Stimulated activated effector memory CD8-positive, alpha-beta T cell treated with anti-CD3 and anti-CD28 coated beads, Interleukin-12 subunit alpha, Interleukin-12 subunit beta, amount 100 ng/mL, for 72 hours (primary cell): ENCODE measurements around the gene SHKBP1.

ENCODE experiments used
- ATAC-seq: fragments of 150-1000 bp; cut with Tn5 transposase; 2 replicates; pipeline ENCODE4 v1.10.0; 2021
- DNase-seq, 2 donors: peaks; one replicate each; pipeline ENCODE4 v3.0.0; 2021 to 2022; ENCODE audit warnings: low spot score in 2 of 2
- H3K27ac Mint-ChIP-seq: one replicate; pipeline ENCODE4 v1.8.0; 2022; ENCODE audit warnings: mild to moderate bottlenecking, mixed read lengths
- H3K36me3 Mint-ChIP-seq: one replicate; pipeline ENCODE4 v1.8.0; 2022; ENCODE audit warnings: mild to moderate bottlenecking, mixed read lengths
- H3K4me1 Mint-ChIP-seq: one replicate; pipeline ENCODE4 v1.8.0; 2022; ENCODE audit warnings: mixed read lengths
- H3K4me3 Mint-ChIP-seq: one replicate; pipeline ENCODE4 v1.8.0; 2022; ENCODE audit warnings: mild to moderate bottlenecking, mixed read lengths
- H3K9me3 Mint-ChIP-seq: one replicate; pipeline ENCODE4 v1.8.0; 2022; ENCODE audit warnings: mixed read lengths

The SHKBP1 gene

DNA sequence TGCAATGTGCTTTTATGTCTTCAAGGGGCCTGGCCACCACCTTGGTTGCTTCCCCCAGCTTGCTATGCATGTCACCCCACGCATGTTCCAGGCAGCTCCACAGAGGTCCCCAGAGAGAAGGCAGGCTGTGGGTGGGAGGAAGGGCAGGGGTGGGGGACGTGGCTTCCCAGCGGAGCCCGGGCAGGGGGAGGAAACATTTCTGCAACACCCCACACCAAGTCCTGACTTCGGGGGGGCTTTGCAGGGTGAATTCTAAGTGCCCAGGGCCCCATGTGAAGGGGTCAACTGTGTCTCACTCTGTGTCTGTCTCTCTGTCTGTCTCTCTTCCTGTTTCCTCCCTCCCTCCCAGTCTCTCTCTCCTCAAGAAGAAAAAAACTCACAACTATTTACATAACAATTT is 64.1 kb downstream of the SHKBP1 start:
- DNase-seq = no peak
- no peak for ATAC-seq
- Mint-ChIP-seq H3K36me3 (no peaks in the 10 kb centered on the region), H3K27ac (no peak overlapping the region), H3K9me3 (no peaks in the 10 kb centered on the region), H3K4me1 (no peaks in the 10 kb centered on the region), H3K4me3 (no peak overlapping the region)
